CD4-positive, alpha-beta T cell treated with Interferon alpha-2 for 1 hour (primary cell): ENCODE data around the gene SH3PXD2A.
"Not testable (repeated sequence)": the region's sequence is repeated elsewhere in the genome, so short reads cannot be mapped to it uniquely, and the experiment has no call there.

Experiments
- DNase-seq, 2 donors: peaks; one replicate each; pipeline ENCODE4 v3.0.0-alpha.2; 2020 to 2022

The SH3PXD2A gene

GRCh38 chr10:103832806-103833205 lies 22.6 kb downstream of the SH3PXD2A start:
- no peak for DNase-seq

DNA sequence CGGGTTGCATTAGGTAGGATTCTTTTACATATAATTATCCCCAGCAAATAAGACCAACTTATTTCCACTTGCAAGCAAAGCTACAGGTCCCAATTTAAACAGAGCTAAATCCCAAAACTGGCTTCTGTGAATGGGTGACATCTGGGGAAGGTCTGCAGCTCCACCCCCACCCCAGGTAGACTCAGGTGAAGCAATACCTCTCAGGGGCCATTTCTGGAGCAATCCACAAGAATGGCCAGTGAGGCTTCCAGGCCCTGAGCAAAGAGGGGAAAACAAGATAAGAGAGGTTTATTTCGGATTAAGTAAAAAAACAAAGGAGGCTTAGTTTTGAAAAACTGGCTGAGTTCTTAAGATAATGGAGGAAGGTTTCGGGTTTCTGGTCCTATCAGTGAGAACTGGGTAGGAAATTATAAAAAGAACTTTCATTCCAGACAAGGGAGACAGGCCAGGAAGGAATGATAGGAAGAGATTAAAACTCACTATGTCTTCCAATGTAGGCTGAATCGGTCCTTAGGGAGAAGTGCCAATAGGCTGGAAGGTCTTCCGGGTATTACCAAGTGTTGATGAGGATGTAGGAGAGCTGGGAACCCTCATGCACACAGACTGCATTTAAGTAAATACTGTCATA lies 25.4 kb downstream of the SH3PXD2A start:
- DNase-seq = no peak

DNA sequence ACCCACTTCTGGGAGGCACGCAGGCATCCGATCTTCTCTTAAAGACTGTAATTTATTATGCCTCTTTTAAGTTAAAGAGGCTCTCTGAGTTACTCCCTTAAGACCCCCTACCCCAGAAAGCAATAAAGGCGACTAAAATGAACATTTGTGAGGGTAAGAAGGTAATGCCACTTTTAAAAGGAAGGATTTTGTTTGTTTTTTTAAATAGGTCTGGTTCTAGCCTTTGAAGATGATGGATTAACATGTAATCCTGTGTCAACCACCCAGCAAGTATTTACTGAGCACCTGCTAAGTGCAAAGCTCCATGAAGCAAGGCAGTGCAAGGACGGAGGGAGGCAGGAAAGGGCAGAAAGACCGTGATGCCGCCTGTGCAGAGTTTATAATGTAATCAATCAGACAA lies 26.1 kb downstream of the SH3PXD2A start:
- no peak for DNase-seq

DNA sequence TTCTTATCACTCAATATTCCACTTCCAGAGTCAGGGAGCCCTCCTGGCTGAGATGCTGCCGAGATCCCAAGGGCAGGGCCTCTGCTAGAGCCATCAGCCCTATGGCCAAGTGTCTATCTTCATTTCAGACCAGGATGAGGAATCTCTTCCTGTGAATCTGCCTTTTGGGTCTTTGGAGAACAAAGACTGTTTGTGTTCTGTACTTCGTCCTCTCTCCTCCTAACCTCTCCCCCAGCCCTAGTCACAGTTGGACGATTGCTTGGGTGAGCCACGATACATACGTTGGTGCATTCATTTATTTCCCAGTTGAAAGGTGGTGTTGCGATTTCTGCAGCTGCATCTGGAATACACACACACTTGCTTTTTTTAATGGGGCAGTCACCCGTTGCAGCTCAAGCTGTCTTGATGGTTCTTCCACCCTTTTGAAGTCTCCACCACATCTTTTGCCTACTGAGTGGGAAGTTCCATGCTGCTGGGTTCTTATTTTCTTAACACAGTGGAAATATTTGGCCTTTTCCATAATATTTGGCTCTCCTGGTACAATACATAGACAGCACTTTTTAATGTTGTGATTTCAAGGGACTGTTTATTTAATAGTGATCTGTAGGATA lies 26.7 kb downstream of the SH3PXD2A start:
- DNase-seq = no peak

GRCh38 chr10:103828107-103828506 lies 27.3 kb downstream of the SH3PXD2A start:
- no peak for DNase-seq

GRCh38 chr10:103826885-103827284 lies 28.5 kb downstream of the SH3PXD2A start:
- DNase-seq = no peak

- DNase-seq = no peak
Observed at GRCh38 chr10:103824281-103824680, 31.1 kb downstream of the SH3PXD2A start.

- no peak for DNase-seq
Observed at GRCh38 chr10:103823706-103824272, 31.6 kb downstream of the SH3PXD2A start.

GRCh38 chr10:103822800-103823199 lies 32.6 kb downstream of the SH3PXD2A start:
- no peak for DNase-seq

DNA sequence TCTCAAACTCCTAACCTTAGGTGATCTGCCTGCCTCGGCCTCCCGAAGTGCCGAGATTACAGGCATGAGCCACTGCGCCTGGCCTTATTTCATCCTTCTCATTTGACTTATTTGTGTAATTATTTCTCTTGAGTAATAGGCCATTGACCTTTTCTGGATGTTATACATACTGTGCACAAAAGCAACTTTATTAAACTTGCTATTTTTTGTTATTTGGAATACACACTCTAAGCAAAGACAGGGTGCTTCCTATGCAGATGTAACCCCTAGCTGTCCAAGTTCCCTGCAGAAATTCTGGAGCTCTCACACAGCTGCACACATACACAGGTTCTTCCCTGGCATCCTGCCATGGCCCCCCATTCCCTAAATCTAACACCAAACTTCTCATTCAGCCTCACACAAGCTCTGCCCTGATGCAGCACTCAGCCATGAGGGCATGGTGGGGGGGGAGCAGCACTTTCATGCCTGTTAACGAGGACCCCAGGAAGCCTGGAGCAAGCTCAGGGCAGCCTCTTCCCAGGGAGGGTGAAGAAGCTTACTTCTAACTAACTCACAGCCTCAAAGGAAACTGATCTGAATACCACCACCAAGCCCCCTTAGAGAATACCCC lies 33.2 kb downstream of the SH3PXD2A start:
- no peak for DNase-seq

- DNase-seq = no peak
Observed at GRCh38 chr10:103820101-103821062, 35.0 kb downstream of the SH3PXD2A start.

- no peak for DNase-seq
Observed at GRCh38 chr10:103819493-103819892, 35.9 kb downstream of the SH3PXD2A start.

DNA sequence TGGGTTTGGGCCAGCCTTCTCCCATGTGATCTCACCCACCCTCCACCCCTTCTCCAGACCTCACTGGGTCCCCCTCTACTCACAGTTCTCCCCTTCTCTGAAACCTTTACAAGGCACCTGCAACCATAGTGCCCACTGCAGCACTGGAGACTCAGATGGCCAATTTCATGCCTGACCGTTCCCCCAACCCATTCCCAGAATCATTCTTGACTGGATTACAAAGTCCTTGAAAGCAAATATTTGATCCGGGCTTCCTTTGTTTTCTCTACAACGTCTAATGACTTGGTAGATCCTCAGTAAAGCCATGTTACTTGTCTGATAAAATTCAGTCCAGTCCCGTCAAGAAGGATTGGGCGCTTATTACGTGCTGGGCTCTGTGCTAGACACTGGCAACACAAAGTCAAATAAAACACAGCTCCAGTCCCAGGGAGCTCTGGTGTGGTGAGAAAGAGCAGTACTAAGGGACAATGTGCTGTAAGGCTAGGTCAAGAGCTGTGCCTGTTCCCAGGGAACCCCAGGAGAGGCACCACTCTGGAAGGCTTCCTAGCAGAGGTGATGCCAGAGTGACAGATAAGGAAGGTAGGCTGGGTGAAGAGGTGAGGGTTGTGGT lies 36.5 kb downstream of the SH3PXD2A start:
- no peak for DNase-seq

- DNase-seq = no peak
Observed at GRCh38 chr10:103818105-103818504, 37.3 kb downstream of the SH3PXD2A start.

DNA sequence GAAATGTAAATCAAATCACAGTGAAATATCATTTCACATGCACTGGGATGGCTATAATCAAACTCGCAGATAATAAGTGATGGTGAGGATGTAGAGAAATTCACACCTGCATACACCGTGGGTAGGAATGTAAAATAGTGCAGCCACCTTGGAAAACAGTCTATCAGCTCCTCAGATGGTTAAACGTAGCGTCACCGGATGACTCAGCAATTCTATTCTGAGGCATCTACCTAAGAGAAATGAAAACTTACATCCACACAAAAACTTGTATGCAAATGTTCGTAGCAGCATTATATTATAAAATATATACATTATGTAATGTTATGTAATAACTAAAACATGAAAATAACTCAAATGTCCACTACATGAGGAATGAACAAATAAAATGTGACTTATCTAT lies 38.9 kb downstream of the SH3PXD2A start:
- DNase-seq = no peak

DNA sequence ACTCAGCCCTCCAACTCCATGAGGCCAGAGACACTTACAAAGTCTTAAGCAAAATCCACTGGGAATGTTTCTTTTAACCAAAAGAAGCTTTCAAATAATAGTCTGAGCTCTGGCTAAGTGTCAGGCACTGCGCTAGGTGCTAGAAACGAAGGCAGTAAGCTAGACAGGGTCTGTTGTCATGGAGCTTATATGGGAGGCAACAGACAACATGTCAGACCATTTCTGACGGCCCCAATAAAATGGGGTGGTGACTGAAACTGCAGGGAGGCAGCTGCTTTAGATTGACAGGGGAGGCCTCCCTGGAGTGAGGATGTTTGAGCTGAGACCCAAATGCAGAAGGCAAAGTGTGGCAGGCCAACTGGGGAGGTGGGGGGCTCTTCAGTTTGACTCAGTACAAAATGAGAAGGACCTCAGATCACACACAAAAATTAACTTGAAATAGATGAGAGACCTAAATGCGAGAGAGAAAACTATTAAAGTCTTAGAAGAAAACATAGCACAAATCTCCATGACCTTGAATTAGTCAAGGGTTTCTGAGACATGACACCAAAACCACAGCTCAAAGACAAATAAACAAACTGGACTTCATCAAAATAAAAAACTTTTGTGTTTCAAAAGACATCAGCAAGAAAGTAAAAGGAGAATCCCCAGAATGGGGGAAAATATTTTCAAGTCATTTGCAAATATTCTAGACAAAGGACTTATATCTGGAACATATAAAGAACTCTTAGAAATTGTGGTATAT lies 40.6 kb downstream of the SH3PXD2A start:
- no peak for DNase-seq

DNA sequence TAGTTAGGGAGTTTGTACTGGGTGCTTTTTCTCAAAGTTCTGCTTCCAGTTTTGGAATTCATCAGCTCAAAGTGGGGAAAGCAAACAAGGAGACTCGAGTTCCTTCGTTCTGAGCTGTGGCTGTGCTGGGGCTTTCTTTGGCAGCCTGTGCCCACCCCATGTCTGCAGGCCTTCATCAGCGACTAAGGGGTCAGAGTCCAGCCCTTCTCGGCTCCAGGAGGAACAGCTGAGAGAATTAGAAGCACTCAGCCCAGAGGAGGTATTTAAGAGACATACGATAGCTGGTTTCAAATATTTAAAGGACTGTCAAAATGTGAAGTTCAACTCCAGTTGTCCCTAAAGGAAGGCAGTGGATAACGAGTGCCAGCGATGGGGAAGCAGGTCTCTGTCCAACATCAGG lies 41.3 kb downstream of the SH3PXD2A start:
- no peak for DNase-seq

DNA sequence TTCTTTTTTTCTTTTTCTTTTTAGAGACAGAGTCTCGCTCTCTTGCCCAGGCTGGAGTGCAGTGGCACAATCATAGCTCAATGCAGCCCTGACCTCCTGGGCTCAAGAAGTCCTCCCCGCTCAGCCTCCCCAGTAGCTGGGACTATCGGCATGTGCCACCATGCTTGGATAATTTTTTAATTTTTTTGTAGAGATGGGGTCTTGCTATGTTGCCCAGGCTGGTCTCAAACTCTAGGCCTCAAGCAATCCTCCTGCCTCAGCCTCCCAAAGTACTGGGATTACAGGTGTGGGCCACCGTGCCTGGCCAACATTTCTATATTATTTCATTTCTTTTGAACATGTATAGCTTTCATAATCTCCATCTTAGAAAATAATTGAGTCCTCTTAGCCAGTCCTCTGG lies 42.1 kb downstream of the SH3PXD2A start:
- DNase-seq = not testable (repeated sequence)

DNA sequence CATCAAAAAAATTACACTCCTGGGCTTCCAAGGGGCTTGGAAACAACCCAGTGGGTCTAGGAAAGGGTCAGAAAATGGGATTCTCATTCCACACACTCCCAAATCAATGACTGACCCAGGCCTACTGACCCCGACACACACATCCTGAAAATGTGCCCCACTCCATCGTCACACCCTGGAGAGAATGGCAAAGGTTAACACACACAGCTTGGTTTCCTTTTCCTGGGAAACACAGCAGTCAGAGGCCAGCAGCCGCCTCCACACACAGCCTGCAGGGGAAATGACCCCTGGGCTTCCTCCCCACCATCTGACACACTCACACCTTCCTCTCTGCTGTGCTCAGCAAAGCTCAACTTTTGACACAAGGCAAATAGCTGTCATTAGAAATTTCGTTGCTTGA lies 42.9 kb downstream of the SH3PXD2A start:
- DNase-seq = no peak

- DNase-seq = no peak
Observed at GRCh38 chr10:103812004-103812403, 43.4 kb downstream of the SH3PXD2A start.

DNA sequence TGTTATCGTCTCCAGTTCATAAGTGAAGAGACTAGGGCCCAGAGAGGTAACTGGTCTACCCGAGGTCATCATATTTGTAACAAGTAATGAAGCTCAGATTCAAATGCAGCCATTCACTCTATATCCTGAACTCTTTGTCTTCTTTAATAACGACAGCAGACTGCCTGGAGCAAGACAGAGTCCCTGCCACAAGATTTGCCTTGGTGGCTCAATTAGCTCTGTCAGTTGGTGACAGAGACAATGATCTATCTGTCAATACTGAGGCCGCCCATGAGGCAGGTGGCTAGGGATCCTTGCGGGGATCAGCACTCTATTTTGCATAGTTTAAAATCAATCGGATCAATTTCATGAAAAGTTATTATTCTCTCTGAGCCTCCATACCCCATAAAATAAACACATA lies 43.9 kb downstream of the SH3PXD2A start:
- no peak for DNase-seq

DNA sequence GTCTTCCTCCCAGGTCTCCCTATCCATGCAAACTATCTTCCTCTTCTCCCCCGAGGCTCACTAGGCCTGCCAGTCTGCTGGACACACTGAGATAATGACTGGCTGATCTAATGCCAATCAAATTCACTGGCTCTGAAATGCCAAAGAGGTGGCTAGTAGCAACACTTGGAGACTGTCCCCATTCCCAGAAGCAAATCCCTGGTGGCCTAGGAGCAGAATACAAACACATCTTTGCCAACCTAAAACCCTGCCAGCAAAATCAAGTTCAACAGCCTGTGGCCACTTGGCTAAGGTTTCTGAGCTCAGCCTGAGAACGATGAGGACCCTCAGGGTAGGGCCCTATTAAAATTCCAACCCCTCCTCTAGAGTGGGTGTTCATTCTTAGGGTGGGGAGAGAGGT lies 46.6 kb downstream of the SH3PXD2A start:
- DNase-seq = no peak
